HG03460 (cell line): ENCODE results near the gene NCOA3.

Experiments used
- ATAC-seq: cut with Tn5 transposase; IDR thresholded peaks from one replicate; pipeline ENCODE4 v1.9.1; 2021; ENCODE audit not compliant: unreplicated experiment

The NCOA3 gene

GRCh38 chr20:47699818-47700217 is 198.1 kb downstream of the NCOA3 start:
- no peak for ATAC-seq

GRCh38 chr20:47700327-47700726 is 198.6 kb downstream of the NCOA3 start:
- ATAC-seq, result no peak

DNA sequence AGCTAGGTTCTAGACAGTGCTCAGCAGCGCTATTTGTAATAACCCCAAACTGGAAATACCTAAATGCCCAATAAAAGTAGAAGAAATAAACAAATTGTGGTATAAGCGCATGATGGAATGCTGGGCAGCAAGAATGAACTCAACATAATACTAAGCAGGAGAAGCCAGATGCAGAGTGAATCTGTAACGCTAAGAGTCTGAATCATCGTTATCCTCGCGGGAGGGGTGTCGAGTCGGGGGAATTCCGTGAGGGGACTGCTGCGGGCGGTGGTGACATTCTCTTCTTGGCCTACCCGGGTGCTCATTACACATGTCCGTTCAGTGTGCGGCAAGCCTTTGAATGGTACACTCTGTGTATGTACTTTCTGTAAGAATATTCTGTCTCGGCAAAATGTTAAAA is 199.9 kb downstream of the NCOA3 start:
- ATAC-seq, result no peak

DNA sequence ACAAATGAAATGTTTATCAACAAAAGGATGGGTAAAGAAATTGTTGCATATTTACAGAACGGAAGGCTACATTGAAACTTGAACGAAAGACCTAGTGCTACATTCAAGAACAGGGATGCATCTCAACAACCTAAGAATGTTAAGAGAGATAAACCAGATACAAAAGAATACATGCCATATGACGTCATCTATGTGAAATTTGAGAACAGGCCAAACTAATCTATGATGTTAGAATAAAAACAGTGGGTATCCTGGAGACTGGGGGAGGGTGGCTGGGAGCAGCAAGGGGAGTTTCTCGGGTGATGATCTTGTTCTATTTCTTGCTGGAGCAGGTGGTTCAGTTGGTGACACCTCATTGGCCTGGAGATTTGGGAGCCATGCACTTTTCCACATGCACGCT is 202.1 kb downstream of the NCOA3 start:
- no peak for ATAC-seq

GRCh38 chr20:47704746-47705496 is 203.2 kb downstream of the NCOA3 start:
- ATAC-seq, result no peak

GRCh38 chr20:47705497-47705856 is 203.8 kb downstream of the NCOA3 start:
- no peak for ATAC-seq

- ATAC-seq, result no peak
Measured at GRCh38 chr20:47706345-47706744, 204.7 kb downstream of the NCOA3 start.
